Measurements from ENCODE around the gene SPAG16. TPM values are rescaled to one million over a fixed set of nuclear protein-coding genes. Genes with fewer than 3 reads are reported as not detected.
"Not testable (repeated sequence)": the region's sequence is repeated elsewhere in the genome, so short reads cannot be mapped to it uniquely, and the experiment has no call there.

The SPAG16 gene
- total RNA-seq, 1 donor: 56.1 TPM

- no peak for DNase-seq (ENCODE audit: low read depth)
- TF ChIP-seq CTCF (IDR thresholded peaks at IDR 0.05; ENCODE audit: insufficient read depth, low read depth, low read length): no peak
- no peak overlapping the region for H3K4me3 ChIP-seq (ENCODE audit: low read depth, low read length)
Observed at GRCh38 chr2:213669657-213670056, 385.4 kb downstream of the SPAG16 start.

DNA sequence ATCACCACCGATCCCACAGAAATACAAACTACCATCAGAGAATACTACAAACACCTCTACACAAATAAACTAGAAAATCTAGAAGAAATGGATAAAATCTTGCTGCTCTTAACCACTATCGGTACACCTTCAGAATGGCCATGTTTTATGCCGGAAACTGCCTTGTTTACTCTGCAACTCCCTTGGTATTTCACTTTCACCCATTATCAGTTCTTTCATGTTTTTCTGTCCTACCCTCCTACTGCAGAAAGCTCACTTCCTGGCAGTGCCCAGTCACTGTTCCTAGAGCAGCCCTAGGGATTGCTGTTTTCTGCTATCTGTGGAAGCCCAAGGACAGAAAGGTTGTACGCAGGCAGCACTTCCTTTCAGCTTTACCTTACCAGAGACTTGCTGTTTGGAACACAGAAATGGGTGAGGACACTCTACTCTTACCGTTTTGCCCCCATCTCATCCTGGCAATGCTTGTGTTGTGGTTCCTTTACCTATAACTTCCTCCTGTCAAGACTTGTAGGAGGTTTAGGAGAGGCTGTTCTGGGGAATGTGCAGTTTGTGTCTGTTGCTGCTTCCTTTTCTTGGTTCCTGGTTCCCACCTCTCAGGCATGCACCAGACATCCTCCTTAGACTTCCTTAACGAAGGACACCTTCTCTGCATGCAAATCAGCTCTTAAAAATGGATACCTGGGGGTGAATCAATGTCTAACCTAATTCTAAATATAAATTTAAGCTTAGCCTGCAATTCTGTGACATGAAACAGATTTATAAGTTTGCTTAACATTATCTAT lies 394.4 kb downstream of the SPAG16 start:
- no peak overlapping the region for H3K4me3 ChIP-seq (ENCODE audit: low read depth, low read length)
- DNase-seq (ENCODE audit: low read depth): no peak
- no peak for TF ChIP-seq CTCF (IDR thresholded peaks at IDR 0.05; ENCODE audit: insufficient read depth, low read depth, low read length)

DNA sequence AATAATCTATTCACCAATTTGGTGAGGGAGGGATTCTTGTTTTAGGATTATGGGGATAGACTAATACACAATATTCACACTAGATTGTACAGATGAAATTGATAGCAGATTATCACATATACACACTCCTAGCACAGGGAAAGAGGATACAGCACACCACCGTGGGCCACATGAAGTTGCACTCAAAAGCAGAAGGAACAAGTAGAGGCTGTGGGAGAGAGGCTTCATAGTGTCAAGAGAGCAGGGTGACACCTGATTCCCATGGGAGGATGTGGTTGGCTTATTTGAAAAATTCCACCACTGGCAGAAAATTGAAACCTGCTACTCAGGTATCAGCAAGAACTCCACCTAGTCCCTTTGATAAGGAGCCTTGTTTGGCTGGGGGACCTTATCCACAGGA lies 395.6 kb downstream of the SPAG16 start:
- TF ChIP-seq CTCF (IDR thresholded peaks at IDR 0.05; ENCODE audit: insufficient read depth, low read depth, low read length): no peak
- no peak overlapping the region for H3K4me3 ChIP-seq (ENCODE audit: low read depth, low read length)
- DNase-seq (ENCODE audit: low read depth): no peak

GRCh38 chr2:213682276-213682675 lies 398.0 kb downstream of the SPAG16 start:
- H3K4me3 ChIP-seq (ENCODE audit: low read depth, low read length): no peak overlapping the region
- no peak for DNase-seq (ENCODE audit: low read depth)
- no peak for TF ChIP-seq CTCF (IDR thresholded peaks at IDR 0.05; ENCODE audit: insufficient read depth, low read depth, low read length)

GRCh38 chr2:213688133-213688532 lies 403.9 kb downstream of the SPAG16 start:
- no peak for TF ChIP-seq CTCF (IDR thresholded peaks at IDR 0.05; ENCODE audit: insufficient read depth, low read depth, low read length)
- no peak for DNase-seq (ENCODE audit: low read depth)
- H3K4me3 ChIP-seq (ENCODE audit: low read depth, low read length): no peak overlapping the region

DNA sequence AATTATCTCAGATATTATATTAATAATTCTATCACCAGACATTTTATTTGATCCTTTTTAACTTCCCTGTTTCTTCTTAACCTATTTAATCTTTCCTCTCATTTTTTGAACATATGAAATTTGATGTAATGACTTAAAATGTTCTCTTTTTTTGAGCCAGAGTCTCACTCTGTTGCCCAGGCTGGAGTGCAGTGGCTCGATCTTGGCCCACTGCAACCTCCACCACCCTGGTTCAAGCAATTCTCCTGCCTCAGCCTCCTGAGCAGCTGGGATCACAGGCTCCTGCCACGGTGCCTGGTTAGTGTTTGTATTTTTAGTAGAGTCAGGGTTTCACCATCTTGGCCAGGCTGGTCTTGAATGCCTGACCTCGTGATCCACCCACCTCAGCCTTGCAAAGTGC lies 404.6 kb downstream of the SPAG16 start:
- H3K4me3 ChIP-seq (ENCODE audit: low read depth, low read length); DNase-seq (ENCODE audit: low read depth): not testable (repeated sequence)

- no peak for TF ChIP-seq CTCF (IDR thresholded peaks at IDR 0.05; ENCODE audit: insufficient read depth, low read depth, low read length)
- DNase-seq (ENCODE audit: low read depth): no peak
- no peak overlapping the region for H3K4me3 ChIP-seq (ENCODE audit: low read depth, low read length)
Observed at GRCh38 chr2:213689585-213689984, 405.3 kb downstream of the SPAG16 start.

Measured in fibroblast of villous mesenchyme (primary cell).